Activated naive CD4-positive, alpha-beta T cell treated with anti-CD3 and anti-CD28 coated beads for 36 hours (primary cell): ENCODE results near the gene RAB9A. TPM values are rescaled to one million over a fixed set of nuclear protein-coding genes. Genes with fewer than 3 reads are reported as not detected.
"Not testable (repeated sequence)": the region's sequence is repeated elsewhere in the genome, so short reads cannot be mapped to it uniquely, and the experiment has no call there.

Experiments used
- CTCF ChIA-PET: fragments of 350-600 bp; sonication (Branson Sonifier 250); formaldehyde crosslinking; loops from one replicate; lab custom pipeline; 2021; ENCODE audit warnings: antibody characterized with exemption; lab: Charles Lee
- DNase-seq: peaks from one replicate; pipeline ENCODE4 v3.0.0-alpha.2; 2020
- H3K27ac Mint-ChIP-seq: one replicate; pipeline ENCODE4 v1.8.0; 2021; ENCODE audit warnings: mild to moderate bottlenecking, mixed read lengths
- H3K27me3 Mint-ChIP-seq: one replicate; pipeline ENCODE4 v1.8.0; 2021; ENCODE audit warnings: low read depth, mixed read lengths
- H3K36me3 Mint-ChIP-seq: one replicate; pipeline ENCODE4 v1.8.0; 2021; ENCODE audit warnings: low read depth, mixed read lengths
- H3K4me1 Mint-ChIP-seq: one replicate; pipeline ENCODE4 v1.8.0; 2021; ENCODE audit warnings: low read depth, mixed read lengths
- H3K4me3 Mint-ChIP-seq: one replicate; pipeline ENCODE4 v1.8.0; 2021; ENCODE audit warnings: mild to moderate bottlenecking, moderate library complexity, mixed read lengths
- H3K9me3 Mint-ChIP-seq: one replicate; pipeline ENCODE4 v1.8.0; 2021; ENCODE audit warnings: mixed read lengths
- intact Hi-C: fragments of 100-400 bp; cut with micrococcal nuclease; formaldehyde crosslinking; loops from one replicate; pipeline ENCODE4 v1.15.1; 2023
- total RNA-seq, 2 experiments: library from RNA; stranded (reverse); gene quantifications; one replicate each; pipeline ENCODE4 v1.2.3, GENCODE V29; 2021

The RAB9A gene
- total RNA-seq, 2 experiments from 2014 or later = 22.8 to 23.3 TPM

GRCh38 chrX:13654116-13654515 is 34.8 kb upstream of the RAB9A start:
- no peaks in the 10 kb centered on the region for H3K27me3 Mint-ChIP-seq
- peaks cover 2% of the 10 kb centered on the region for H3K36me3 Mint-ChIP-seq
- H3K9me3 Mint-ChIP-seq = no peaks in the 10 kb centered on the region
- intact Hi-C loops = loop anchor here (5.0 kb wide), 2 partner anchors 682 to 1218 kb away; partner anchors contain the start of genes FANCB and MOSPD2
- no peak for DNase-seq
- CTCF ChIA-PET = interaction anchor here (1.2 to 2.2 kb wide), 3 partner anchors 8 to 147 kb away, joined by 3 to 6 read pairs (median 5); no protein-coding TSS in a partner anchor
- peaks cover 28% of the 10 kb centered on the region for H3K4me1 Mint-ChIP-seq
- no peak overlapping the region for H3K27ac Mint-ChIP-seq
- peak overlapping the region; percentile 88 for H3K4me3 Mint-ChIP-seq

- Mint-ChIP-seq H3K27ac (no peak overlapping the region), H3K4me3 (no peak overlapping the region), H3K36me3 (peaks cover 4% of the 10 kb centered on the region), H3K27me3 (no peaks in the 10 kb centered on the region), H3K9me3 (no peaks in the 10 kb centered on the region), H3K4me1 (peaks cover 29% of the 10 kb centered on the region)
- DNase-seq = no peak
- CTCF ChIA-PET = interaction anchor here (0.7 to 2.2 kb wide), 3 partner anchors 9 to 385 kb away, joined by 3 to 6 read pairs (median 4); no protein-coding TSS in a partner anchor
- intact Hi-C loops = loop anchor here (5.0 kb wide), 1 partner anchor 242 kb away; no protein-coding TSS in a partner anchor
These were observed 33.3 kb upstream of the RAB9A start for GRCh38 chrX:13655674-13656073.

- Mint-ChIP-seq H3K9me3 (no peaks in the 10 kb centered on the region), H3K4me3 (no peak overlapping the region), H3K36me3 (peaks cover 4% of the 10 kb centered on the region), H3K4me1 (peaks cover 32% of the 10 kb centered on the region), H3K27me3 (no peaks in the 10 kb centered on the region), H3K27ac (no peak overlapping the region)
- intact Hi-C loops = loop anchor here (1.0 to 5.0 kb wide), 4 partner anchors 33 to 374 kb away; no protein-coding TSS in a partner anchor
- no peak for DNase-seq
- CTCF ChIA-PET = no interaction called here
These were observed 30.3 kb upstream of the RAB9A start for GRCh38 chrX:13658602-13659001.

GRCh38 chrX:13659063-13659462 is 29.9 kb upstream of the RAB9A start:
- intact Hi-C loops = loop anchor here (5.0 kb wide), 1 partner anchor 238 kb away; no protein-coding TSS in a partner anchor
- peaks cover 4% of the 10 kb centered on the region for H3K36me3 Mint-ChIP-seq
- CTCF ChIA-PET = interaction anchor here (0.6 kb wide), 1 partner anchor 26 kb away, joined by 3 read pairs; no protein-coding TSS in a partner anchor

GRCh38 chrX:13661735-13662288 is 27.1 kb upstream of the RAB9A start:
- Mint-ChIP-seq H3K36me3 (peaks cover 2% of the 10 kb centered on the region), H3K9me3 (no peaks in the 10 kb centered on the region), H3K4me1 (peaks cover 20% of the 10 kb centered on the region), H3K4me3 (no peak overlapping the region), H3K27me3 (no peaks in the 10 kb centered on the region), H3K27ac (no peak overlapping the region)
- CTCF ChIA-PET = interaction anchor here (0.8 to 1.6 kb wide), 4 partner anchors 26 to 367 kb away, joined by 3 to 6 read pairs (median 4); partner anchors contain the start of gene GEMIN8
- no peak for DNase-seq
- intact Hi-C loops = loop anchor here (10.0 kb wide), 1 partner anchor 1493 kb away; no protein-coding TSS in a partner anchor

More at GRCh38 chrX:13659063-13659462, 29.9 kb upstream of the RAB9A start:
- Mint-ChIP-seq H3K4me3 (no peak overlapping the region), H3K27ac (no peak overlapping the region), H3K27me3 (no peaks in the 10 kb centered on the region), H3K9me3 (no peaks in the 10 kb centered on the region), H3K4me1 (peaks cover 32% of the 10 kb centered on the region)
- DNase-seq = no peak

- no peak for DNase-seq
- intact Hi-C loops = loop anchor here (10.0 kb wide), 1 partner anchor 1492 kb away; no protein-coding TSS in a partner anchor
- H3K36me3 Mint-ChIP-seq = peaks cover 2% of the 10 kb centered on the region
- no peaks in the 10 kb centered on the region for H3K27me3 Mint-ChIP-seq
- no peak overlapping the region for H3K27ac Mint-ChIP-seq
- no peaks in the 10 kb centered on the region for H3K9me3 Mint-ChIP-seq
- peaks cover 21% of the 10 kb centered on the region for H3K4me1 Mint-ChIP-seq
- no peak overlapping the region for H3K4me3 Mint-ChIP-seq
- CTCF ChIA-PET = interaction anchor here (0.7 to 1.6 kb wide), 5 partner anchors 26 to 367 kb away, joined by 3 to 6 read pairs (median 3); partner anchors contain the start of gene GEMIN8
These were observed 26.6 kb upstream of the RAB9A start for GRCh38 chrX:13662355-13662791.

GRCh38 chrX:13664020-13664419 is 24.9 kb upstream of the RAB9A start:
- no peak for DNase-seq
- H3K27ac Mint-ChIP-seq = no peak overlapping the region
- H3K9me3 Mint-ChIP-seq = no peaks in the 10 kb centered on the region
- intact Hi-C loops = loop anchor here (10.0 kb wide), 1 partner anchor 1491 kb away; no protein-coding TSS in a partner anchor
- H3K27me3 Mint-ChIP-seq = no peaks in the 10 kb centered on the region
- CTCF ChIA-PET = no interaction called here
- H3K4me1 Mint-ChIP-seq = peaks cover 16% of the 10 kb centered on the region
- H3K4me3 Mint-ChIP-seq = no peak overlapping the region
- peaks cover 2% of the 10 kb centered on the region for H3K36me3 Mint-ChIP-seq

- no peak for DNase-seq
- Mint-ChIP-seq H3K27ac (no peak overlapping the region), H3K4me3 (no peak overlapping the region), H3K36me3 (peaks cover 7% of the 10 kb centered on the region), H3K4me1 (peaks cover 21% of the 10 kb centered on the region), H3K9me3 (no peaks in the 10 kb centered on the region), H3K27me3 (no peaks in the 10 kb centered on the region)
- intact Hi-C loops = loop anchor here (5.0 to 10.0 kb wide), 3 partner anchors 35 to 1535 kb away; no protein-coding TSS in a partner anchor
- CTCF ChIA-PET = no interaction called here
These were observed 22.1 kb upstream of the RAB9A start for GRCh38 chrX:13666836-13667235.

- no peak overlapping the region for H3K4me3 Mint-ChIP-seq
- H3K27me3 Mint-ChIP-seq = no peaks in the 10 kb centered on the region
- H3K4me1 Mint-ChIP-seq = peaks cover 14% of the 10 kb centered on the region
- intact Hi-C loops = loop anchor here (5.0 to 10.0 kb wide), 3 partner anchors 34 to 1534 kb away; no protein-coding TSS in a partner anchor
- CTCF ChIA-PET = no interaction called here
- H3K27ac Mint-ChIP-seq = no peak overlapping the region
- no peak for DNase-seq
- no peaks in the 10 kb centered on the region for H3K9me3 Mint-ChIP-seq
- H3K36me3 Mint-ChIP-seq = peaks cover 7% of the 10 kb centered on the region
These were observed 21.0 kb upstream of the RAB9A start for GRCh38 chrX:13667919-13668318.

GRCh38 chrX:13669246-13669737 is 19.6 kb upstream of the RAB9A start:
- Mint-ChIP-seq H3K9me3 (no peaks in the 10 kb centered on the region), H3K27ac (peak overlapping the region; percentile 92), H3K36me3 (peaks cover 7% of the 10 kb centered on the region), H3K4me1 (peaks cover 14% of the 10 kb centered on the region), H3K4me3 (peak overlapping the region; percentile 69), H3K27me3 (no peaks in the 10 kb centered on the region)
- CTCF ChIA-PET = interaction anchor here (1.3 kb wide), 1 partner anchor 19 kb away, joined by 5 read pairs; the partner anchor contains the start of gene RAB9A
- peak; percentile 82 for DNase-seq
- intact Hi-C loops = loop anchor here (1.0 to 10.0 kb wide), 8 partner anchors 16 to 1533 kb away; partner anchors contain the start of genes OFD1, TCEANC and TRAPPC2

- H3K36me3 Mint-ChIP-seq, H3K27me3 Mint-ChIP-seq, H3K9me3 Mint-ChIP-seq: not testable (repeated sequence)
- intact Hi-C loops = loop anchor here (1.0 to 10.0 kb wide), 8 partner anchors 16 to 1533 kb away; partner anchors contain the start of genes OFD1, TCEANC and TRAPPC2
- Mint-ChIP-seq H3K27ac (peak overlapping the region; percentile 92), H3K4me3 (peak overlapping the region; percentile 69), H3K4me1 (peaks cover 14% of the 10 kb centered on the region)
- peak; percentile 27 for DNase-seq
- CTCF ChIA-PET = interaction anchor here (1.3 kb wide), 1 partner anchor 18 kb away, joined by 5 read pairs; the partner anchor contains the start of gene RAB9A
These were observed 19.2 kb upstream of the RAB9A start for GRCh38 chrX:13669755-13670154.

GRCh38 chrX:13670197-13670596 is 18.7 kb upstream of the RAB9A start:
- Mint-ChIP-seq H3K4me1 (peaks cover 14% of the 10 kb centered on the region), H3K27me3 (no peaks in the 10 kb centered on the region), H3K36me3 (peaks cover 7% of the 10 kb centered on the region), H3K9me3 (no peaks in the 10 kb centered on the region), H3K27ac (no peak overlapping the region), H3K4me3 (no peak overlapping the region)
- intact Hi-C loops = no loop called here
- DNase-seq = no peak
- CTCF ChIA-PET = no interaction called here
